Neuronal stem cell (in vitro differentiated cells): Measurements from ENCODE around the gene ITPK1.
A peak's percentile ranks its signal among the peaks of the same experiment; 100 is the strongest.

ENCODE experiments used
- DNase-seq: peaks from one replicate; pipeline ENCODE4 v3.0.0-alpha.2; 2013; ENCODE audit warnings: low spot score
- H2AFZ ChIP-seq: one replicate; pipeline ENCODE4 v1.6.1; 2013; ENCODE audit warnings: mild to moderate bottlenecking, low read length, inconsistent platforms
- H2AK5ac ChIP-seq: 2 replicates; pipeline ENCODE4 v1.6.1; 2013; ENCODE audit warnings: low read depth, mild to moderate bottlenecking, inconsistent platforms, low read length, moderate library complexity, mixed read lengths
- H2BK120ac ChIP-seq: 2 replicates; pipeline ENCODE4 v1.6.1; 2013; ENCODE audit warnings: low read depth, mild to moderate bottlenecking, inconsistent platforms, low read length, moderate library complexity, mixed read lengths
- H2BK12ac ChIP-seq: one replicate; pipeline ENCODE4 v1.6.1; 2013; ENCODE audit warnings: low read length, inconsistent platforms
- H2BK15ac ChIP-seq: 2 replicates; pipeline ENCODE4 v1.6.1; 2013; ENCODE audit warnings: mild to moderate bottlenecking, low read length, inconsistent platforms, mixed read lengths
- H2BK5ac ChIP-seq: one replicate; pipeline ENCODE4 v1.6.1; 2013; ENCODE audit warnings: inconsistent platforms, mild to moderate bottlenecking, low read length, moderate library complexity
- H3K14ac ChIP-seq: one replicate; pipeline ENCODE4 v1.6.1; 2013; ENCODE audit warnings: low read length, inconsistent platforms
- H3K18ac ChIP-seq: 2 replicates; pipeline ENCODE4 v1.6.1; 2013; ENCODE audit warnings: low read length, inconsistent platforms
- H3K23ac ChIP-seq: 2 replicates; pipeline ENCODE4 v1.6.1; 2013; ENCODE audit warnings: low read depth, mild to moderate bottlenecking, mixed read lengths, low read length, inconsistent platforms; ENCODE audit not compliant: poor library complexity
- H3K27ac ChIP-seq: replicated peaks from 3 replicates; pipeline ENCODE4 v1.5.1; 2013; ENCODE audit warnings: low read length, inconsistent platforms
- H3K27me3 ChIP-seq, 3 experiments: 2 replicates each; pipeline ENCODE4 v1.6.1; 2013; ENCODE audit warnings: low read length in 3 of 3, mild to moderate bottlenecking in 2 of 3, inconsistent platforms in 1 of 3, low read depth in 1 of 3, mixed read lengths in 1 of 3, moderate library complexity in 1 of 3; ENCODE audit not compliant: control insufficient read depth in 3 of 3, insufficient read depth in 3 of 3
- H3K36me3 ChIP-seq, 2 donors: replicated peaks in 1 of 2; 2 replicates each; pipeline ENCODE4 v1.6.1; 2013; ENCODE audit warnings: low read length in 2 of 2; ENCODE audit not compliant: control insufficient read depth in 2 of 2, insufficient read depth in 2 of 2
- H3K4ac ChIP-seq: 2 replicates; pipeline ENCODE4 v1.6.1; 2013; ENCODE audit warnings: inconsistent platforms, mild to moderate bottlenecking, low read length, moderate library complexity
- H3K4me1 ChIP-seq, 2 donors: 1 replicate in 1 of 2; 2 replicates in 1 of 2; pipeline ENCODE4 v1.6.1; 2013; ENCODE audit warnings: low read length in 2 of 2, low read depth in 1 of 2; ENCODE audit not compliant: control insufficient read depth in 2 of 2, insufficient read depth in 1 of 2
- H3K4me2 ChIP-seq: one replicate; pipeline ENCODE4 v1.6.1; 2013; ENCODE audit warnings: mild to moderate bottlenecking, low read length, inconsistent platforms; ENCODE audit not compliant: insufficient read depth, poor library complexity, severe bottlenecking
- H3K4me3 ChIP-seq, 2 donors: 2 replicates each; pipeline ENCODE4 v1.5.1; 2013; ENCODE audit warnings: low read length in 2 of 2, mild to moderate bottlenecking in 2 of 2, inconsistent platforms in 1 of 2, moderate library complexity in 1 of 2
- H3K79me1 ChIP-seq: one replicate; pipeline ENCODE4 v1.6.1; 2013; ENCODE audit warnings: low read depth, mild to moderate bottlenecking, inconsistent platforms, low read length, moderate library complexity
- H3K9ac ChIP-seq: one replicate; pipeline ENCODE4 v1.6.1; 2013; ENCODE audit warnings: mild to moderate bottlenecking, low read depth, low read length, inconsistent platforms; ENCODE audit not compliant: poor library complexity
- H3K9me3 ChIP-seq, 2 donors: replicated peaks in 1 of 2; 2 replicates each; pipeline versions ENCODE3 to v1.6.1; 2013; ENCODE audit warnings: low read length in 2 of 2, mild to moderate bottlenecking in 2 of 2, inconsistent platforms in 1 of 2, low read depth in 1 of 2, mixed read lengths in 1 of 2, moderate library complexity in 1 of 2; ENCODE audit not compliant: control insufficient read depth in 2 of 2, insufficient read depth in 1 of 2
- H4K8ac ChIP-seq: one replicate; pipeline ENCODE4 v1.6.1; 2013; ENCODE audit warnings: low read depth, mild to moderate bottlenecking, inconsistent platforms, low read length, moderate library complexity
- H4K91ac ChIP-seq: one replicate; pipeline ENCODE4 v1.6.1; 2013; ENCODE audit warnings: low read length, low read depth, mild to moderate bottlenecking, inconsistent platforms; ENCODE audit not compliant: poor library complexity
- WGBS, 2 donors: extraction: QIAGEN DNeasy Blood & Tissue Kit; methylation state at CpG; one replicate each; pipeline ENCODE4 v1.1.7; 2013; ENCODE audit warnings: missing lambda C conversion rate in 2 of 2, mixed read lengths in 1 of 2; ENCODE audit not compliant: insufficient read length in 2 of 2, insufficient replicate concordance in 1 of 2; ENCODE audit errors: extremely low coverage in 2 of 2; 5-methylcytosine and 5-hydroxymethylcytosine counted together

ITPK1 gene

GRCh38 chr14:93007225-93007997 is 108.3 kb downstream of the ITPK1 start:
- no peak overlapping the region for H3K4ac ChIP-seq

GRCh38 chr14:93006567-93007051 is 109.1 kb downstream of the ITPK1 start:
- H3K9ac ChIP-seq = peak overlapping the region; percentile 9
- peaks cover 11 to 20% of the 10 kb centered on the region in 2 donors for H3K4me1 ChIP-seq
- no peak overlapping the region for H3K27ac ChIP-seq

More at GRCh38 chr14:93007225-93007997, 108.3 kb downstream of the ITPK1 start:
- Histone ChIP-seq H3K23ac (peak overlapping the region; percentile 10), H3K4me2 (no peak overlapping the region), H3K27ac (no peak overlapping the region), H3K9ac (peak overlapping the region; percentile 9), H3K4me1 (peaks cover 11 to 22% of the 10 kb centered on the region in 2 donors), H3K9me3 (peaks cover 0 to 2% of the 10 kb centered on the region in 2 donors), H3K27me3 (no peaks in the 10 kb centered on the region), H2BK5ac (no peak overlapping the region), H3K4me3 (no peak overlapping the region), H2BK15ac (no peak overlapping the region), H2AFZ (no peak overlapping the region), H3K36me3 (no peaks in the 10 kb centered on the region), H3K79me1 (peaks cover 5% of the 10 kb centered on the region), H4K91ac (no peak overlapping the region), H2AK5ac (no peak overlapping the region), H3K14ac (peak overlapping the region; percentile 22), H2BK12ac (no peak overlapping the region), H2BK120ac (no peak overlapping the region), H3K18ac (peak overlapping the region; percentile 34), H4K8ac (no peak overlapping the region)
- no CpG with 5 or more reads among the region's 15 CpGs for WGBS, 2 donors
- DNase-seq = no peak

GRCh38 chr14:93005838-93006237 is 109.9 kb downstream of the ITPK1 start:
- no peaks in the 10 kb centered on the region for H3K27me3 ChIP-seq
- no peak overlapping the region for H2BK5ac ChIP-seq
- no peak overlapping the region for H3K14ac ChIP-seq
- peaks cover 2% of the 10 kb centered on the region for H3K79me1 ChIP-seq
- H2AK5ac ChIP-seq = no peak overlapping the region
- H3K18ac ChIP-seq = peak overlapping the region; percentile 51
- peaks cover 8 to 20% of the 10 kb centered on the region in 2 donors for H3K4me1 ChIP-seq
- H4K91ac ChIP-seq = no peak overlapping the region
- H3K36me3 ChIP-seq = no peaks in the 10 kb centered on the region
- no CpG with 5 or more reads among the region's 8 CpGs for WGBS, 2 donors
- peak overlapping the region; percentile 24 for H2BK15ac ChIP-seq
- no peak overlapping the region for H2BK120ac ChIP-seq
- peak overlapping the region; percentile 60 for H3K9ac ChIP-seq
- no peak overlapping the region for H3K23ac ChIP-seq
- no peak overlapping the region for H2AFZ ChIP-seq
- H4K8ac ChIP-seq = no peak overlapping the region
- no peak overlapping the region for H3K4me3 ChIP-seq
- H3K4ac ChIP-seq = no peak overlapping the region
- no peak overlapping the region for H2BK12ac ChIP-seq
- H3K9me3 ChIP-seq = peaks cover 0 to 2% of the 10 kb centered on the region in 2 donors
- no peak overlapping the region for H3K27ac ChIP-seq
- no peak overlapping the region for H3K4me2 ChIP-seq
- DNase-seq = no peak

More at GRCh38 chr14:93006567-93007051, 109.1 kb downstream of the ITPK1 start:
- Histone ChIP-seq H3K4ac (no peak overlapping the region), H3K79me1 (peaks cover 5% of the 10 kb centered on the region), H2BK12ac (no peak overlapping the region), H3K4me3 (no peak overlapping the region), H4K8ac (no peak overlapping the region), H3K27me3 (no peaks in the 10 kb centered on the region), H2BK5ac (no peak overlapping the region), H3K23ac (peak overlapping the region; percentile 69), H3K18ac (peak overlapping the region; percentile 78), H3K36me3 (no peaks in the 10 kb centered on the region), H3K4me2 (no peak overlapping the region), H4K91ac (no peak overlapping the region), H2BK120ac (no peak overlapping the region), H3K9me3 (peaks cover 0 to 2% of the 10 kb centered on the region in 2 donors), H2AK5ac (no peak overlapping the region), H2BK15ac (no peak overlapping the region), H2AFZ (no peak overlapping the region), H3K14ac (peak overlapping the region; percentile 22)
- DNase-seq = no peak
- no CpG with 5 or more reads among the region's 6 CpGs for WGBS, 2 donors

- Histone ChIP-seq H2BK5ac (no peak overlapping the region), H3K4me3 (no peak overlapping the region), H4K8ac (no peak overlapping the region), H2BK120ac (no peak overlapping the region), H3K23ac (no peak overlapping the region), H3K9me3 (peaks cover 0 to 2% of the 10 kb centered on the region in 2 donors), H3K27me3 (no peaks in the 10 kb centered on the region), H3K4me1 (peaks cover 8 to 20% of the 10 kb centered on the region in 2 donors), H2BK12ac (no peak overlapping the region), H3K18ac (no peak overlapping the region), H3K27ac (no peak overlapping the region), H3K4me2 (no peak overlapping the region), H2BK15ac (no peak overlapping the region), H3K36me3 (no peaks in the 10 kb centered on the region), H4K91ac (no peak overlapping the region), H3K9ac (no peak overlapping the region), H3K14ac (no peak overlapping the region), H2AFZ (no peak overlapping the region), H2AK5ac (no peak overlapping the region), H3K79me1 (peaks cover under 1% of the 10 kb centered on the region), H3K4ac (no peak overlapping the region)
- WGBS, 2 donors = no CpG with 5 or more reads among the region's 7 CpGs
- no peak for DNase-seq
Observed at GRCh38 chr14:93005135-93005813, 110.5 kb downstream of the ITPK1 start.
